Myocyte (in vitro differentiated cells): Measurements from ENCODE around the gene BEGAIN. TPM values are rescaled to one million over a fixed set of nuclear protein-coding genes. Genes with fewer than 3 reads are reported as not detected.

Experiments
- DNase-seq: peaks from one replicate; pipeline ENCODE4 v3.0.0-alpha.2; 2012; ENCODE audit warnings: low read depth
- total RNA-seq: library from RNA; depleted of rRNA; stranded (reverse); fragments of >200 nt; gene quantifications from 2 replicates; pipeline ENCODE4 v1.2.3, GENCODE V29; 2014

The BEGAIN gene
- total RNA-seq, 1 donor from 2014 or later, result not detected

DNA sequence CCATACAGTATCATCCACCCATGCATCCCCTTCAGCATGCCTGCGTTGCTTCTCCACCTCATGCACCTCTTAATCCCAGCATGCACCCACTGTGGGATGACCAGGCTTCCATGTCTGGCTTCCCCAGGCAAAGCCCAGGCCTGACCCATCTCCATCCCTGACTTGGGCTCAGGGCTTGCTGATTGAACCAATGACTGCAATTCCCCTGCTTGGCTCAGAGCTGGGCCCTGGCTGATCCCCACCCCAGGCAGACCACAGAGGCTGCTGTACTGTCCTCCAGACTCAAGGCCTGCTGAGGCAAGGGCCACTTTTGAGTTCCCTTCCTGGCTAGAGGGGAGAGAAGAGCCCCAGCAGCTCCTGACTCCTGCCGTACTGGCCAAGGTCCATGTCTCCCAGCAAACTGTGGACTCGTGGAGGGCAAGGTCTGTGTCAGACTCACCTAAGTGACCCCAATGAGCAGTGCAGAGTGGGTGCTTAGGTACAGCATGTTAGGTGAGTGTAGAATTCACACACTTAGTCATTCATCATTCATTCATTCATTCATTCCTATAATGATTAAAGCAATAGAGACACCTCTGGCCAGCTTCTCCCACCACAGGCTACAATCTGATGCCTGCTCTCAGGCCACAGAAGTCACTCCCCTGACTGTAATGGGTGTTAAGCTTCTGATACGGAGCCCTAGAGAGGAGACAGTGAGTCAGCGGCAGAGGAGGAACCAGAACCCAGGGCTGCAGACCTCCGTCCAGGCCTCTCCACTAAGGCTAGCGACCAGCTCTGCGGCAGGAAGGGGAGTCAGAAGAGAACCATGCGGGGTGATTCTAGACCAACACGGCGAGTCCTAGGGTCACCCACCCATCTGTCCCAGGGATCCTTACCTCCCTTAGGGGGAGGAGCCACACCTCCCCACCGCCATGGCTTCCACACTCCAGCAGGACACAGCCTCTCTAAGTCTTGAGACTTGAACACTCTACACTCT is 2.9 kb downstream of the BEGAIN start:
- no peak for DNase-seq

DNA sequence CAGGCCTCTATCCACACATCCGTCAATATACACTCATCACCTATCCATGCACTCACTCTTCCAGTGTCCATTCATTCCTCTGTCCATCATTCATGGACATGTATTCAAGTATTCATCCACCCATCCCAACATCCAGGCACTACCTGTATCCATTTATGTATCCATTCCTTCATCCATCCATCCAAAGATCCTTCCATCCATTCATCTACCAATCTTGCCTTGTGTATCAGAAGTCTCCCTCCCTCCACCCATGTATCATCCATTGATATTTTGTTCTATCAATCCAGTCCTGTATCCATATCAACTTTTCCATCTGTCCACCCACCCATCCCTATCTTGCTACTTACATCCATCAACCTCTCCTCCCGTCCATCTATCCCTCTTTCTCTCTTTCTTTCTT is 4.0 kb downstream of the BEGAIN start:
- DNase-seq, result no peak

- DNase-seq, result no peak
Observed at GRCh38 chr14:100582496-100583165, 4.6 kb downstream of the BEGAIN start.

- no peak for DNase-seq
Observed at GRCh38 chr14:100581228-100582145, 5.7 kb downstream of the BEGAIN start.

DNA sequence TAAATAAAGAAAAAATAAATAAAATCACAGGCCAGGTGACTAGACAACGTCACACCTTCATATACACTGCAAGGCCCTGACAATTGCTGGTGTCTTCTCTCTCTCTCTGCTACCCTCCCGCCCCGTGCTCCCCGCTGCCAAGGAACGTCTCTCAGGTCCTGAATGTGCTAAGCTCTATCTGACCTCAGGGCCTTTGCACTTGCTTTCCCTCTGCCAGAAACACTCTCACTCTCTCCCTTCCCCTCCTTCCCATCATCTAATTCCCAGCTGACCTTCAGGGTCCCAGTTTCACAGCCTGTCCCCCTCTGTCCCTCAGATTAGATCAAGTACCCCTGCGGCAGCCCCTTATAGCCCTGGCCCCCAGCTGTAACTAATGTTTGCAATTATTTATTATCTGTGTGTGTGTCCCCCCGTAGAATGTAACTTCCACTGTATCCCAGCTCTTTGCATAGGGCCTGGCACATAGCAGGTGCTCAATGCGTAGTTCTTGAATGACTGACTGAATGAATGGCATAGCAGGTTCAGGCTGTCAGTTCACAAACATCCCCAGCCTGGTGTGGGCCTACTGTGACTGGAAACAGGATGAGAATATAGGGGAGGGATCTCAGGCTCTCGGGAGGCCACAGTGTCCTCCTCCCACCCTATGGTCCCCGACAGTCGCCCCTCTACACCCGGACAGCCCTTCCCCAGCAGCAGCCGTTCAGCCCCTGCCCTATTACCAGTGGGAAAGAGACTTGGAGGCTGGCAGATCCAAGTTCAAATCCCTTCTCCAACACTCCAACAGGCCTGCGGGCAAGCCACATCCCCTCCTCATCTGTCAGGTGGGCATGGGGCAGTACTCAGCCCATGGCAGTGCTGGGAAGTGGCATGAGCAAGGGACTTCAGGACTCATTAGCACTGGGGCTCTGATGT is 6.6 kb downstream of the BEGAIN start:
- DNase-seq, result no peak

DNA sequence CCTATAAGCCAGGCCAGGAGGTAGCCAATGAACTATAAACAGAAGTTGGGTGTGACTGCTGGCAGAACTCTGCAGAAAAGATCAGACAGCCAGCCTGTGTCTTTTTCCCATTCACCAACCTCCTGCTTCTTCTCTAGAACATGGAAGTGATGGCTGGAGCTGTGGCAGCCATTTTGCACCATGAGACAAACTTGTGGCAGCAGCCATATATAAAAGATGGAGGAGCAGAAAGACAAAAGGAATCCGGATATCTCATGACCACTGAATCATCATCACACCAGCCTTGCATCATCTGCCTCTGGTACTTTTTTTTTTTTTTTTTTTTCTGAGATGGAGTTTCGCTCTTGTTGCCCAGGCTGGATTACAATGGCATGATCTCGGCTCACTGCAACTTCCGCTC is 8.7 kb downstream of the BEGAIN start:
- no peak for DNase-seq

GRCh38 chr14:100577986-100578431 is 9.2 kb downstream of the BEGAIN start:
- no peak for DNase-seq

- no peak for DNase-seq
Observed at GRCh38 chr14:100577321-100577985, 9.8 kb downstream of the BEGAIN start.

GRCh38 chr14:100576091-100577085 is 10.8 kb downstream of the BEGAIN start:
- DNase-seq, result no peak

- no peak for DNase-seq
Observed at GRCh38 chr14:100575266-100575995, 11.8 kb downstream of the BEGAIN start.

DNA sequence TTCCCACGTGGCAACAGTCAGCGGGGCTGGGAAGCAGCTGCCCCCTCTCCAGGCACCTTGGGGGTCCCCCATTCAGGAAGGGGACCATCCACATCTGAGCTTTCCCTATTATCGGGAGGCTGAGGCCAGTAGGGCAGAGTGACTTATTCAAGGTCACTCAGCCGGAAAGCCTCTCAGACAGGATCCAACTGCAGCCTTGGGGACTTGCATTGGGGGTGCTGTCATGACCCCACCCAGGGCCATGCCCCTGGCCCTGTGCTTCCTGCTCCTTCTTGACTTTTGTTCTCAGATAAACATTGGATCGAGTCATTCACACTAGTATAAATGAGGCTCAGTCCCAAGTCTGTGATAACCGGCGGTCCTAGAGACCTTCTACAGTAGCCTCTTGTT is 12.6 kb downstream of the BEGAIN start:
- no peak for DNase-seq

DNA sequence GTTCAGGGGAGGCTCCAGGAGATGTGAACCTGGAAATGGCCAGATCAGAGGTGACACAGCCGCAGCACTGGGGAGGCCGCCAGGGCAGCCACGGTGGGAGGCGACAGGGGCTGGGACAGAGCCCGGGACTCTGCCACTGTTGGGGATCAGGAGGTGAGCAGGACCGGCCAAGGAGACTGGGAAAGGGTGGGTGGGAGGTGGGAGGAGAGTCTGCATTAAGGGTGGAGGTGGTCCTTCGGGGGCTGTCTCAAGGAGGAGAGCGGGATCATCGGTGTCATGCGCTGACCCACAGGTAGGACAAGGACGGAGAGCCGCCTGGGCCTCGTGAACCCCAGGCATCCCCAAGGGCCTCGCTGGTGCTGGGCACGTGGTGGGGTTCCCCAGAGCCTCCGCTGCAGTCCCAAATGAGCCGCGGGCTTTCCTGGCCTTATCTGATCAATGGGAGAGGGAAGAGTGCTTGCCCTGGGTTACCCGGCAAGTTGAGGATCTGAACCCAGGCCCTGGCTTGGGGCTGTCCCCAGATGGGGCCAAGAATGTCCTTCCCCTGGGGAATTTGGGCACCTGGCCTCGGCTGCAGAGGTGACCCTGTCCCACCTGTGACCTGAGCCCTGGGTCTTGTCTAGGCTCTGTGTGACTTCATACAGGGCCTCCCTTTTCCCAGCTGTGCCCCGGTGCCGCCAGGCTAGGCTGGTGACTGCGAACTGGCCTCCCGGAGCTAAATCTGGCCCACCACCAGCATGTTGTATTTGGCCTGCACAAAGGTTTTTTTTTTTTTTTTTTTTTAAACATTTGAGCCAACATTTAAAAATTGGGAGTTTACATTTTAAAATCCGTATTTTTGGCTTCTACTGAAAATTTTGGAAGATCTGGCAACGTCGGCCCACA is 13.2 kb downstream of the BEGAIN start:
- no peak for DNase-seq

- DNase-seq, result no peak
Observed at GRCh38 chr14:100573002-100573756, 14.0 kb downstream of the BEGAIN start.

DNA sequence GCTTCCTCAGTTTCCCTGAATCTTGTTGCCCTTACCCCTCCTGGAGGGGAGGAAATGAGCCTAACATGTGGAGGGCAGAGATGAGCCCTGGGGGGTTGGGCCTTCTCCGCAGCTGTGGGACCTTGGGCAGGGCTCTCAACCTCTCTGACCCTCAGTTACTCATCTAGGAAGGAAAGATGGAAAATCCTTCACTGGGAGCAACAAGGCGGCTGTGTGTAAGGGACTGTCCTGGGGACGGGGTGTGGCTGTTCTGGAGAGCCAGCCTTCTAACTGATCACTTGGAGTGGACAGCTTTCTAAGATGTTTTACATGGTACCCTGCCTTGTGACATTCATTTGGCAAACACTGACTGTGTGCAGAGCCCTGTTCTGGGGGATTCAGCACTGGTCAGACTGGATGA is 14.7 kb downstream of the BEGAIN start:
- no peak for DNase-seq

GRCh38 chr14:100571837-100572236 is 15.4 kb downstream of the BEGAIN start:
- DNase-seq, result no peak
